AG08396 (cell line): Measurements from ENCODE around the gene TYRO3.
A peak's percentile ranks its signal among the peaks of the same experiment; 100 is the strongest.

Experiments
- DNase-seq: peaks from one replicate; pipeline ENCODE4 v3.0.0; 2012; ENCODE audit warnings: low spot score, mixed read lengths

TYRO3 gene

GRCh38 chr15:41558400-41559238 is at the start of gene TYRO3:
TSS of gene TYRO3 (plus strand) at chr15:41559212. CDS start at chr15:41559258, 46 bp downstream.
- peak; percentile 90 for DNase-seq

GRCh38 chr15:41510728-41511127 is 48.3 kb upstream of the TYRO3 start:
- DNase-seq: no peak

- no peak for DNase-seq
Measured at GRCh38 chr15:41511331-41511898, 47.6 kb upstream of the TYRO3 start.

GRCh38 chr15:41511899-41512369 is 47.1 kb upstream of the TYRO3 start:
- DNase-seq: peak; percentile 35

- DNase-seq: no peak
Measured at GRCh38 chr15:41512512-41512939, 46.5 kb upstream of the TYRO3 start.

- DNase-seq: peak; percentile 52
Measured at GRCh38 chr15:41512940-41513505, 46.0 kb upstream of the TYRO3 start.

- peak; percentile 16 for DNase-seq
Measured at GRCh38 chr15:41513506-41514227, 45.3 kb upstream of the TYRO3 start, which contains the start of gene LTK. TSS of gene LTK (minus strand) at chr15:41513827. CDS start at chr15:41513709, 118 bp downstream.

GRCh38 chr15:41517895-41518449 is 41.0 kb upstream of the TYRO3 start:
- DNase-seq: no peak

- no peak for DNase-seq
Measured at GRCh38 chr15:41520636-41521035, 38.4 kb upstream of the TYRO3 start.

- no peak for DNase-seq
Measured at GRCh38 chr15:41521614-41522013, 37.4 kb upstream of the TYRO3 start.

GRCh38 chr15:41523097-41523496 is 35.9 kb upstream of the TYRO3 start:
- DNase-seq: no peak

- no peak for DNase-seq
Measured at GRCh38 chr15:41530363-41530956, 28.6 kb upstream of the TYRO3 start.

GRCh38 chr15:41535544-41535943 is 23.5 kb upstream of the TYRO3 start:
- DNase-seq: no peak

GRCh38 chr15:41536866-41537265 is 22.1 kb upstream of the TYRO3 start:
- no peak for DNase-seq

GRCh38 chr15:41543521-41543870 is 15.5 kb upstream of the TYRO3 start:
- DNase-seq: no peak

- no peak for DNase-seq
Measured at GRCh38 chr15:41544650-41545015, 14.4 kb upstream of the TYRO3 start.

- no peak for DNase-seq
Measured at GRCh38 chr15:41545218-41545617, 13.8 kb upstream of the TYRO3 start.

- DNase-seq: peak; percentile 35
Measured at GRCh38 chr15:41546851-41547786, 11.9 kb upstream of the TYRO3 start.

- no peak for DNase-seq
Measured at GRCh38 chr15:41550066-41550775, 8.8 kb upstream of the TYRO3 start.

- DNase-seq: no peak
Measured at GRCh38 chr15:41553731-41554130, 5.3 kb upstream of the TYRO3 start.
